HEK293 (cell line): Measurements from ENCODE around the gene OTUD3.

Experiments used
- CTCF ChIA-PET: fragments of 350-600 bp; formaldehyde crosslinking; extraction: SDS; loops from one replicate; lab custom pipeline; 2021; ENCODE audit warnings: antibody characterized with exemption; lab: Yijun Ruan, JAX
- POLR2A ChIA-PET: fragments of 300-600 bp; formaldehyde crosslinking; extraction: SDS; loops from one replicate; lab custom pipeline; 2020; ENCODE audit warnings: antibody characterized with exemption, inconsistent platforms; lab: Yijun Ruan, JAX
- H3K27ac ChIP-seq: fragments of 200-500 bp; sonication (Bioruptor generic); 2 replicates; pipeline ENCODE4 v1.5.1; 2014; ENCODE audit warnings: low read depth, low read length, control low read depth, inconsistent platforms; ENCODE audit errors: extremely low read depth
- H3K36me3 ChIP-seq, 2 experiments: fragments of 200-500 bp in 1 of 2; sonication (Bioruptor generic) in 1 of 2; 1 replicate in 1 of 2; 2 replicates in 1 of 2; pipeline ENCODE4 v1.5.1; 2014 to 2017; ENCODE audit warnings: inconsistent platforms in 2 of 2, low read length in 2 of 2; ENCODE audit not compliant: control insufficient read depth in 2 of 2, insufficient read depth in 1 of 2
- H3K4me1 ChIP-seq: fragments of 200-500 bp; sonication (Bioruptor generic); 2 replicates; pipeline ENCODE4 v1.5.1; 2014; ENCODE audit warnings: mild to moderate bottlenecking, low read length, inconsistent platforms; ENCODE audit not compliant: control insufficient read depth, insufficient read depth
- H3K4me3 ChIP-seq: 2 replicates; pipeline ENCODE4 v1.5.1; 2011; ENCODE audit warnings: low read depth, mild to moderate bottlenecking, control low read depth, low read length, moderate library complexity
- H3K9me3 ChIP-seq: fragments of 200-500 bp; sonication (Bioruptor generic); 2 replicates; pipeline ENCODE4 v1.5.1; 2014; ENCODE audit warnings: low read depth, low read length, inconsistent platforms; ENCODE audit not compliant: control insufficient read depth, insufficient read depth
- AEBP2 ChIP-seq: fragments of 450-650 bp; formaldehyde crosslinking; IDR thresholded peaks from 2 replicates; pipeline ENCODE4 v1.5.1; 2016; ENCODE audit warnings: missing biosample characterization, missing genetic modification characterization, borderline replicate concordance
- ELK4 ChIP-seq: IDR thresholded peaks from 2 replicates; pipeline ENCODE4 v1.6.1; 2011; ENCODE audit warnings: mild to moderate bottlenecking, low read depth, low read length, borderline replicate concordance
- GFI1B ChIP-seq: fragments of 450-650 bp; formaldehyde crosslinking; IDR thresholded peaks from 2 replicates; pipeline ENCODE4 v1.5.1; 2016; ENCODE audit warnings: missing biosample characterization, missing genetic modification characterization
- GLI2 ChIP-seq: fragments of 450-650 bp; formaldehyde crosslinking; IDR thresholded peaks from 2 replicates; pipeline ENCODE4; 2017; ENCODE audit warnings: missing biosample characterization, missing genetic modification characterization, low read depth, borderline replicate concordance
- GLIS2 ChIP-seq: fragments of 450-650 bp; formaldehyde crosslinking; IDR thresholded peaks from 2 replicates; pipeline ENCODE4 v1.5.1; 2016; ENCODE audit warnings: missing biosample characterization, missing genetic modification characterization
- ZFP3 ChIP-seq: fragments of 450-650 bp; formaldehyde crosslinking; IDR thresholded peaks from 2 replicates; pipeline ENCODE4 v1.5.1; 2016; ENCODE audit warnings: low read depth, missing biosample characterization, missing genetic modification characterization
- ZNF157 ChIP-seq: fragments of 450-650 bp; formaldehyde crosslinking; IDR thresholded peaks from 2 replicates; pipeline ENCODE4 v1.5.1; 2016; ENCODE audit warnings: missing biosample characterization, missing genetic modification characterization
- ZNF16 ChIP-seq: fragments of 450-650 bp; formaldehyde crosslinking; IDR thresholded peaks from 2 replicates; pipeline ENCODE4 v1.5.1; 2016; ENCODE audit warnings: low read depth, missing biosample characterization, missing genetic modification characterization
- ZNF169 ChIP-seq: fragments of 450-650 bp; formaldehyde crosslinking; IDR thresholded peaks from 2 replicates; pipeline ENCODE4 v1.5.1; 2016; ENCODE audit warnings: missing biosample characterization, missing genetic modification characterization
- ZNF174 ChIP-seq: fragments of 450-650 bp; formaldehyde crosslinking; IDR thresholded peaks from 2 replicates; pipeline ENCODE4 v1.5.0; 2017; ENCODE audit warnings: missing biosample characterization, mild to moderate bottlenecking, missing genetic modification characterization
- ZNF19 ChIP-seq: fragments of 450-650 bp; formaldehyde crosslinking; IDR thresholded peaks from 2 replicates; pipeline ENCODE4; 2016; ENCODE audit warnings: missing biosample characterization, missing genetic modification characterization, low read depth
- ZNF274 ChIP-seq, 2 experiments: fragments of 200-500 bp in 1 of 2; fragments of 450-650 bp in 1 of 2; sonication (Bioruptor generic) in 1 of 2; formaldehyde crosslinking in 1 of 2; IDR thresholded peaks; 2 replicates each; pipeline versions ENCODE4 v1.5.1 to v1.6.1; 2014 to 2016; ENCODE audit warnings: borderline replicate concordance in 1 of 2, inconsistent platforms in 1 of 2, low read length in 1 of 2, missing biosample characterization in 1 of 2, missing genetic modification characterization in 1 of 2
- ZNF354C ChIP-seq: fragments of 450-650 bp; formaldehyde crosslinking; IDR thresholded peaks from 2 replicates; pipeline ENCODE4 v1.5.1; 2016; ENCODE audit warnings: missing biosample characterization, missing genetic modification characterization, low read depth, borderline replicate concordance
- ZNF473 ChIP-seq: fragments of 450-650 bp; formaldehyde crosslinking; IDR thresholded peaks from 2 replicates; pipeline ENCODE4 v1.5.1; 2017; ENCODE audit warnings: missing biosample characterization, missing genetic modification characterization
- ZNF513 ChIP-seq: fragments of 450-650 bp; IDR thresholded peaks from 2 replicates; pipeline ENCODE4 v1.5.1; 2018; ENCODE audit warnings: missing biosample characterization, missing genetic modification characterization
- ZNF521 ChIP-seq: fragments of 450-650 bp; formaldehyde crosslinking; IDR thresholded peaks from 2 replicates; pipeline ENCODE4 v1.5.1; 2017; ENCODE audit warnings: missing biosample characterization, mild to moderate bottlenecking, missing genetic modification characterization
- ZNF555 ChIP-seq: fragments of 450-650 bp; formaldehyde crosslinking; conservative IDR thresholded peaks from 2 replicates; pipeline ENCODE4 v1.5.1; 2017; ENCODE audit warnings: missing biosample characterization, mild to moderate bottlenecking, missing genetic modification characterization, inconsistent platforms
- ZNF560 ChIP-seq: fragments of 450-650 bp; formaldehyde crosslinking; IDR thresholded peaks from 2 replicates; pipeline ENCODE4 v1.5.1; 2017; ENCODE audit warnings: missing biosample characterization, missing genetic modification characterization, borderline replicate concordance
- ZNF621 ChIP-seq: fragments of 450-650 bp; formaldehyde crosslinking; IDR thresholded peaks from 2 replicates; pipeline ENCODE4 v1.5.1; 2017; ENCODE audit warnings: missing biosample characterization, missing genetic modification characterization
- ZNF76 ChIP-seq: fragments of 450-650 bp; formaldehyde crosslinking; IDR thresholded peaks from 2 replicates; pipeline ENCODE4; 2016; ENCODE audit warnings: low read depth, missing biosample characterization, missing genetic modification characterization, borderline replicate concordance
- ZNF776 ChIP-seq: fragments of 450-650 bp; formaldehyde crosslinking; IDR thresholded peaks from 2 replicates; pipeline ENCODE4 v1.5.0; 2017; ENCODE audit warnings: missing biosample characterization, missing genetic modification characterization, borderline replicate concordance
- ZNF837 ChIP-seq: fragments of 450-650 bp; formaldehyde crosslinking; IDR thresholded peaks from 2 replicates; pipeline ENCODE4 v1.5.1; 2016; ENCODE audit warnings: missing biosample characterization, missing genetic modification characterization
- ZSCAN30 ChIP-seq: fragments of 450-650 bp; IDR thresholded peaks from 2 replicates; pipeline ENCODE4 v1.5.1; 2018; ENCODE audit warnings: missing biosample characterization, mild to moderate bottlenecking, missing genetic modification characterization, moderate library complexity

The OTUD3 gene

GRCh38 chr1:19945914-19946313 is 63.7 kb downstream of the OTUD3 start:
- no peak overlapping the region for H3K27ac ChIP-seq
- no peaks in the 10 kb centered on the region for H3K9me3 ChIP-seq
- no peaks in the 10 kb centered on the region for H3K4me1 ChIP-seq
- H3K36me3 ChIP-seq: no peaks in the 10 kb centered on the region
- ChIA-PET POLR2A (no interaction called here), CTCF (no interaction called here)
- TF ChIP-seq ZNF76 (tag by site-specific recombination): no peak
- H3K4me3 ChIP-seq: no peak overlapping the region

- ChIA-PET CTCF (interaction anchor here (0.5 to 0.6 kb wide), 2 partner anchors 289 to 339 kb away, joined by 4 to 5 read pairs; no protein-coding TSS in a partner anchor), POLR2A (no interaction called here)
- TF ChIP-seq ZNF169 (tag by site-specific recombination) (no peak), ZNF776 (no peak), ZNF19 (tag by site-specific recombination) (no peak), ZNF521 (tag by site-specific recombination) (no peak)
- no peak overlapping the region for H3K4me3 ChIP-seq
- H3K9me3 ChIP-seq: no peaks in the 10 kb centered on the region
- H3K4me1 ChIP-seq: no peaks in the 10 kb centered on the region
- H3K27ac ChIP-seq: no peak overlapping the region
- H3K36me3 ChIP-seq: no peaks in the 10 kb centered on the region
Observed at GRCh38 chr1:19946331-19946751, 64.1 kb downstream of the OTUD3 start.

- H3K36me3 ChIP-seq: no peaks in the 10 kb centered on the region
- no peak overlapping the region for H3K4me3 ChIP-seq
- H3K9me3 ChIP-seq: no peaks in the 10 kb centered on the region
- CTCF ChIA-PET: interaction anchor here (0.5 to 0.6 kb wide), 2 partner anchors 288 to 339 kb away, joined by 4 to 5 read pairs; no protein-coding TSS in a partner anchor
- TF ChIP-seq ZNF560 (tag by site-specific recombination) (no peak), ZNF473 (tag by site-specific recombination) (no peak), ZNF354C (tag by site-specific recombination) (no peak), ZNF513 (tag by site-specific recombination) (no peak), ZNF621 (tag by site-specific recombination) (no peak), ZNF837 (tag by site-specific recombination) (no peak)
- TF ChIP-seq, all 188 proteins: peak for 0
- no peaks in the 10 kb centered on the region for H3K4me1 ChIP-seq
- no peak overlapping the region for H3K27ac ChIP-seq
- POLR2A ChIA-PET: no interaction called here
Observed at GRCh38 chr1:19946971-19947370, 64.8 kb downstream of the OTUD3 start.

- POLR2A ChIA-PET: no interaction called here
- H3K27ac ChIP-seq: no peak overlapping the region
- CTCF ChIA-PET: interaction anchor here (0.7 to 1.0 kb wide), 2 partner anchors 189 to 247 kb away, joined by 3 to 4 read pairs; no protein-coding TSS in a partner anchor
- H3K9me3 ChIP-seq: no peaks in the 10 kb centered on the region
- no peaks in the 10 kb centered on the region for H3K4me1 ChIP-seq
- H3K4me3 ChIP-seq: no peak overlapping the region
- H3K36me3 ChIP-seq: no peaks in the 10 kb centered on the region
- TF ChIP-seq ZNF157: no peak
- TF ChIP-seq ZFP3: no peak
- TF ChIP-seq ZSCAN30 (tag by site-specific recombination): no peak
- no peak for TF ChIP-seq ELK4
- no peak for TF ChIP-seq AEBP2
- TF ChIP-seq ZNF274 (IDR thresholded peaks at IDR 0.05; ENCODE audit: low read length): no peak
- no peak for TF ChIP-seq ZNF274 (tag by site-specific recombination; IDR thresholded peaks at IDR 0.05; ENCODE audit: borderline replicate concordance)
- TF ChIP-seq ZNF16 (tag by site-specific recombination): no peak
- no peak for TF ChIP-seq ZNF555
- no peak for TF ChIP-seq ZNF174 (tag by site-specific recombination)
- TF ChIP-seq GFI1B: no peak
- no peak for TF ChIP-seq GLI2 (tag by site-specific recombination)
- no peak for TF ChIP-seq GLIS2
Observed at GRCh38 chr1:19949016-19949415, 66.8 kb downstream of the OTUD3 start.
